ENCODE measurements around the gene FDX1.

FDX1 gene

DNA sequence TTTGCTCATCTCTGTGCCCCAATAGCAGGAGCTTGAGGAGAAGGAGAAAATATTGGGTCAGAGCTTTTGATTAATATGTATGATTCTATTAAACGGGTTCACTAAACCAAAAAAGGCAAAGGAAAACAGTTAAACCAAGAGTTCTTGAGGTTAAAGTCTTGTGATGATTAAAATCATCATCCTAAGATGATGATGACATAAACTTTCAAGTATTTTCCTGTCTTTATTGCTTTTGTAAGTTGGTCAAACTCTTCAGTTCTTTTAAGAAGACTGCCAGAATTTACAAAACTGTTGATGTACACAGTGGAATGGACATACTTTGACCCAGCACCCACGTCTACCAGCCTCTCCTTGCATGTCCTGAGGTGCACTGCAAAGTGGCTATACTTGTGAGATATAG lies 41.0 kb downstream of the FDX1 start:
- DNase-seq = no peak

DNA sequence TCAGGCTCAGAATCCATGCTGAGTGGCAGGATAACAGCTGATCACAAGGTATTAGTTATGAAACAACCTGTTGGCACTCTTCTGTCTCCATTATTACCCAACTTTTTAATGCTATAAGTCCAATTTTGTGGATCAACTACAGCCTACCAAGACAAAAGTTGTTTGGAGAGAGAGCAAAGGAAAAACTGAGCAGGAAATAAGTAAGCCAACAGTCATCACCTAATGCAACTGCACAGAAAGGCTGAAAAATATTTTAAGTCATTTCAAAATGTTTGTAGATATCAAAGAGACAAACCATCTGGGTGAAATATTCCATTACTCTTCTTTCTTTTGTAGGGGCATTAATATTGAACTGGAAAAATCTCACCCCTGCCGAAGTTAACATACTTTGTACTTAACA lies 41.6 kb downstream of the FDX1 start:
- no peak for DNase-seq

DNA sequence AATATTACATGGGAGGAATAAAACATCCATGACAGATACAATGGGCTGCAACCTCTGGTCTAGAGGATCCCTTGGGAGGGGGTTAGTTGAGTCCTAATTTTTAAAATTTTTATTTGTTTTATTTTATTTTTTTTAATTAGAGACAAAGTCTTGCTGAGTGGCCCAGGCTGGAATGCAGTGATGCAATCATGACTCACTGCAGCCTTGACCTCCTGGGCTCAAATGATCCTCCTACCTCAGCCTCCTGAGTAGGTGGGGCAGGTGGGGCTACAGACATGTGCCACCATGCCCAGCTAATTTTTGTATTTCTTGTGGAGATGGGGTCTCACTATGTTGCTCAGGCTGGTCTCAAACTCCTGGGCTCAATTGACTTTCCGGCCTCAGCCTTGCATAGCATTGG lies 43.1 kb downstream of the FDX1 start:
- no peak for DNase-seq

DNA sequence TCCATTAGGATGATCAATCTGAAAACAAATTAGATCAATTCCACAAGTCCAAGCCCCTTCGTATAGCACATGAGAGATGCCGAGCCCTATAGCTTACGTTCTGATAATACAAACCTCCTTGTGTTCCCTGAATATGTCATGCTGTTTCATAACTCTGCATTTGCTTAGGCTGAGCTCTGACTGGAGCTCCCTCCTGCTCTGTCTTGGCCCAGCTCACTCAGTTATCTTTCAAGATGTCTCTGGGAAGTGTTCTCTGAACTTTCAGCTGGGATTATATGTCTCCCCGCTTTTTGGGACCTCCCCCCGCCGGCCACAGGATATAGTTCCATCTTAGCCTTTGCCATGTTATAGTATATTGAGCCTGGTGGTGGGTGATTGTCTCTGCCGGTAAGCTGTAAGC lies 44.0 kb downstream of the FDX1 start:
- no peak for DNase-seq

DNA sequence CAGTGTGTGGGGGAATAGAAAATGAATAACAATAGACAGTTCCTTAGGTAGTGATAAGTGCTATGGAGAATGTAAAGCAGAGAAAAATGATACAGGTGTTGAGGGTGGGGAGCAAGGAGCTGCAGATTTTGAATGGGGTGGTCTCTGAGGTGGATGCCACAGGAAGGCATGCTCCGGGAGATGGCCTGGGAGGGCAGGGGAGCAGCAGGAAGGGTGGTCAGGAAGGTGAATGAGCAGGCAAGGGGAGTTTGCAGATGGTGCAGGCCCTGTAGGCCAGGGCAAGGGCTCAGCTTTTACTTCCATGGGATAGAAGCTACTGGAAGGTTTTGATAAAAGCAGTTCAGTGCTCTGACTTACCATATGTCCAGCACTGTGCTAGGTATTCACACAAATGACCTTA lies 44.8 kb downstream of the FDX1 start:
- no peak for DNase-seq

DNA sequence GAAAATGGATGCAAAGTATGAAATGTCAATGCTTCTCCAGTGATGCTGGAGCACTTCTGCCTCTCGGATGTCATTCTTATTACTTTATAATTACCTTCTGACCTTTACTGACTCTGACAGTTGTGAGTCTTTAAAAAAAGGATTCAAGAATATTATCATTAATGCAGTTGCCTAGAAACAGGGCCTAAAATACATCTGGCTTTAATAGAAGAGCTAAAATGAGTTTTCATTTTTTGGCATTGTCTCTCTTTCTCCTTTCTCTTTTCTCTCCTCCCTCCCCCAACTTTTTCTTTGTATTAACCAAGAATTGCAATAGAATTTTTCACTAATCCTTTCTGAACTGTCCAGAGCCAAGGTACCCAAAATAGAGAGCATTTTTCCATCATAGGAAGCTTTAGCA lies 45.9 kb downstream of the FDX1 start:
- no peak for DNase-seq

DNA sequence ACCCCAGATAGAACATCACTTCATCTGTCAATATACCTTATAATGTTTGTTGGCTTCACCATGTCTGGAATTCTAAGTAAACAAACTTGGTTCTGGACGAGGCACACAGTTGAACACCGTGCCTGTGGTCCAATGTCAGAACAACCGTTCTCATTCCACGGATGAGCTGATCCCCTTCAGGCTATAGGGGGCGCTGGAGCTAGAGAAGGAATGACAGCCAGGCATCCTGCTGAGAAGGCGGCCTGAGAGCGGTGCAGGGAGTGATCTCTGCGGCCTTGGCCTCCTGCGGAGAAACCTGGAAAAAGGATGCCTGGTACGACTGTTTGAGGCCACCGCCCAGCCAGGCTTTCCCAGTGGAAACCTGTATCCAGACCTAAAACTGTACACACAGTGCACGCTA lies 48.7 kb downstream of the FDX1 start:
- DNase-seq = no peak

DNA sequence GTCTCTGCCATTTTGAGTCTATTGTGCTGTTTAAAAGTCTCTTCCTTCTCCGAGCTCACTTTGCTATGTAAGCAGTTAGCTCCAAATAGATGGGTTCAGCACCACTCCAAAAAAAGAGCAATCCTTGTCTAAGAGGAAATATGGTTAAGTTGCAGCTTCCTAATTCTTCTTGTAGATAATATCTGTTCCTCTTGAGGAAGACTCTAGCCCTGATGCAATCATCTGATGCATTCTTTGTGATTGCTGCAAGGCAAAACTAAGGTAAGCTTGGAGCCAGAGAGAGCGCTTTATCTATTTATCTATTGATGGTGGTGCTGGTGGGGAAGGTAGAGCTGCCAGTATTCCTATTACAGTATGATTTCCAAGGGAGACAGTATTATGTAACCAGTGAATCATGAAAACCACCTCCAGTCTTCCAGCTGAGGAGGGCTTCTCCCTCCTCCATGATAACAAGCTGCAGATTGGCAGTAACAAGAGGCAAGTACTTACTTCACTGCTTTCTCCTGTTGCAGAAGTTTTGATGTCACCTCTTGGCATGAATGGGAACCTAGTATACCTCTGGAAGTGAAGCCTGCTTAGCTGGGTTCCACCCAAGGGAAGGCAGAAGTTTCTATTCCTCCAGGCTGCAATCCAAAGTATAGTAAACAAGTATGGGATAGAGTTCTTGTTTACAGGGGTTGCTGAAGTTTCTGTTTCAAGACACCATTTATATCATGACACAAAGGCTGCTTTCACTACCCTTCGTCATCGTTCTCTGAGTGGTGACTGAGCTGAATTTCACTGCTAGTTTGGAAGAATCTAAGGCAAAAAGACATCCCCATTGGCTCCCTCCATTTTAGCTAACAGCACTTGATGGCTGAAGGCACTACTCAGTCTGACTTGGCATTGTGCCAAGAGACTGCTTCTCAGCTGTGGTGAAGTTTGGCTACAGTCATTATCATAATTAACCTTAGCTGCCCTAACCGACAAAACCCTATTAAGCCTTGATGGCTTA lies 49.7 kb downstream of the FDX1 start:
- DNase-seq = no peak

DNA sequence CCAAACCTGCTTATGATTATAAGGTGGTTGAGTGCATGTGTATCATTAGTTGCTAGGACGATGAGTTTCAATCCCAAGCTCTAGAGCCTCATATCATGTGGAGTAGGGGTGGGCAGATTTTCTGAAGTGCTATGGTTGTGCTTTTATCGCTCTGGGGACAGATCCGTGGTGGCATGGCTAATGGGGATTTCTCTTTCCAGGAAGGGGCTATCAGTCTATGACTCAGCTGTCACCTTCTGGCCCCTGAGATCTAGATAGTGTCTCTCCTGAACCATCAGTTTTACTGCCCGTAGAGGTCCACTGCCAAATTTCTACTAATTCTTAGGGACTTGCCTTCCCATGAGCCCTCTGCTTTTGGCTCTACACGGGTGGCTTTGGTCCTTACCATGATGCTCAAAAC lies 51.8 kb downstream of the FDX1 start:
- DNase-seq = no peak

DNA sequence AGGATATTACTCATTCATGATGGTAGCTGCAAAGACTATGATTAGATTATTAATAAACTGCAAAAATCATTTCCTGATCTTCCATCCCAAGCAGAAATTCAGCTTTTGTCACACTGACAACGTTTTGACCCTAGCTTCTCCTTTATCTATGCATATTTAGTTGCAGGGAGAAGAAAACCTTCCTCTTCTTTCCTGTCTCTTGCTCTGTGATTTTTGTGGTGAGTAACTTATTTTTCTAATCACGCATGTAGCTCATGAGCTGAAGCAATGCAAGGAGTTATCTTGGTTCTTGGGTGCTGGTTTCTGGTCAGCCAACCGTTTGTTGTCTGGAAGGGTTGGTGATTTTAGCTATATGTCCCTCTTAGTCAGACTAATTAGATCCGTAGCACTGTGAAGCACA lies 56.4 kb downstream of the FDX1 start:
- DNase-seq = no peak

DNA sequence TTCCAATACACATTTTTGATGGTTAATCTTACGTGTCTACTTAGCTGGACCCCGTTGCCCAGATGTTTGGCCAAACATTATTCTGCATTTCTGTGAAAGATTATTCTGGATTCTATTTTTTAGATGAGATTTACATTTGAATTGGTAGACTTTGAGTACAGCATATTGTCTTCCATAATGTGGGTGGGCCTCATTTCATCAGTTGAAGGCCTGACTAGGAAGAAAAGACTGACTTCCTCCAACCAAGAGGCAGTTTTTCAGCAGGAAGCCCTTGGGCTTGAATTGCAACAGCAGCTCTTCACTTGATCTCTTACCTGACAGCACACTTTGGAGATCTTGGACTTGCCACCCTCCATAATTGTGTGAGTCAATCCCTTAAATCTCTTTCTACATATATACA lies 58.7 kb downstream of the FDX1 start:
- DNase-seq = no peak

DNA sequence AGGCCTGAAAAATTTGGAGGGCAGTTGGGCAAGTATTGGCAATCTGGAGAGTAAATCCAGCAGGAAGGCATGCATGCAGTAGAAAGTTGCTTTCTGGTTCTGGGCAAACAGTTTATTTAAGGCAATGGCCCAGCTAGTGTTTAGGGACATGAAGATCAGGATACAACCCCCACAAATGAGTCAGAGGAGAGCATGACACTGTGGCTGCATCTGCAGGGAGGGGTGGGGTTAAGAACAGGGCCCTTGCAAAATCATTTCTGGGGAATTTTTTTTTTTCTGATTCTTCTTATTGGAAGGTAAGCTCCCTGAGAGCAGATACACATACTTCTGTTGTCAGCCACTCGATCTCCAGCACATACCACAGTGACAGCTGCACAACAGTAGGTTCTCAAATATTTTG lies 61.1 kb downstream of the FDX1 start:
- DNase-seq = no peak

DNA sequence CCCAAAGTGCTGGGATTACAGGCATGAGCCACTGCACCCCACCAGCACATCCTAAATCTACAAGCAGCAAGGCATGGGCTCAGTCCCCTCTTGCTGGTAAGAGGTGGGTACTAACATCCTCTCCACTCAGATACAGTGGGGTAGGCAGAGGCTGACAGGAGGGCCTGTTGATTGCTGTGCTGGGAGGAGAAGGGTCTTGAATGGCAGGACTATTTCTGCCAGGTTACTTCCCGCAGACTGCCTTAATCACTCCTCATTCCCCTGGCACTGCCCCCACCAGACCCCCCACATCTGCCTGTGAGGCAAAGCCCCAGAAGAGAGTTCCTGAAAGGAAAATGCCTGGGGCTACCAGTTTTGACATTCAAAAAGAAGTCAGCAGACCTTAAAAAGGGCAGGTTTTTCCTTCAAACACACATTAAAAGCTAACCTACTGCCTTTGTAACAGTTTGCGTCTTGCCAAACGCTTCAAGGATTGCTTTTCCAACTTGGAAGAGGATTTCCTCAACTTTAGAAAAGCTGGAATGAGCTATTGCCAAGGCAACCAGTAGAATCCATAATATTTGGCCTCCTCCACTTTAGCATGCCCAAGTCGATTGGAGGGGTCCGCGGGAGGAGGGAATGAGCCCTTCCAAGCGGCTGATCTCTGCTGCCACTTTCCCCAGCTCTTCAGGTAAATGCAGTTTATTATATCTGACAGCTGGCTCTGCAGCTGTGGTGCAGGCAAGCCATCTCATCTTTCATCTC lies 62.0 kb downstream of the FDX1 start:
- DNase-seq = no peak

DNA sequence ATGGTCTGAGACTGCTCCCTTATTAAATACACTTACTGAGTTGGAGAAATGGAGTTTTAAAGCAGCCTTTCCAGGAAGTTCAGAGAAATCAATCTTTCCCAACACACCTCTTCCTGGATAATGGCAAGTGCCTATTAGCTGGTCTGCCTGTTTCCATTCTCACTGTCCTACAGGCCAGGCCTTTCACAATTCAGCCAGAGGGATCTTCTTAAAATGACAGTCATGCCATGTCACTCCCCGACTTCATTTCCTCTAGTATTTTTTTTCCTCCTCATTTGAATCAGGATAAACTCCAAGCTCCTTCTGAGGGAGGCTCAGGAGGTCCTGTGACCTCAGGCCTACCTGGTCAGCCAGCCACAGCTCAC lies 62.6 kb downstream of the FDX1 start:
- DNase-seq = no peak

DNA sequence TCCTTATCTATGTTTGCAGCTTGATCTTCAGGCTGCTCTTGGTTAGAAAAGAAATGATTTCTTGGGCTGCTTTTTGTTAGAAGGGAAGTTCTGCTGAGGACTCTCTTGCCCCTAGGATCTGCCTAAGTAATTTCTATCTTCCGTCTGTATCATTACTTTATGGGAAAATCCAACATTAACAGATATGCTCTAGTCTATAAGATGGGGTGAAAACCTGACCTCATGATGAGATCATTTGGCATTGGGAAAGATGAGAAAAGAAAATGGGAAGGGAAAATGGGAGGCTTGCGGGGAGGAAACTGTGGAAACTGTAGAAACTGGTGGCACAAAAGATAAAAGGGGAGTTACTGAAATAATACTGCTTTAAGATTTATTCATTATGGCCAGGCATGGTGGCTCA lies 63.6 kb downstream of the FDX1 start:
- no peak for DNase-seq

DNA sequence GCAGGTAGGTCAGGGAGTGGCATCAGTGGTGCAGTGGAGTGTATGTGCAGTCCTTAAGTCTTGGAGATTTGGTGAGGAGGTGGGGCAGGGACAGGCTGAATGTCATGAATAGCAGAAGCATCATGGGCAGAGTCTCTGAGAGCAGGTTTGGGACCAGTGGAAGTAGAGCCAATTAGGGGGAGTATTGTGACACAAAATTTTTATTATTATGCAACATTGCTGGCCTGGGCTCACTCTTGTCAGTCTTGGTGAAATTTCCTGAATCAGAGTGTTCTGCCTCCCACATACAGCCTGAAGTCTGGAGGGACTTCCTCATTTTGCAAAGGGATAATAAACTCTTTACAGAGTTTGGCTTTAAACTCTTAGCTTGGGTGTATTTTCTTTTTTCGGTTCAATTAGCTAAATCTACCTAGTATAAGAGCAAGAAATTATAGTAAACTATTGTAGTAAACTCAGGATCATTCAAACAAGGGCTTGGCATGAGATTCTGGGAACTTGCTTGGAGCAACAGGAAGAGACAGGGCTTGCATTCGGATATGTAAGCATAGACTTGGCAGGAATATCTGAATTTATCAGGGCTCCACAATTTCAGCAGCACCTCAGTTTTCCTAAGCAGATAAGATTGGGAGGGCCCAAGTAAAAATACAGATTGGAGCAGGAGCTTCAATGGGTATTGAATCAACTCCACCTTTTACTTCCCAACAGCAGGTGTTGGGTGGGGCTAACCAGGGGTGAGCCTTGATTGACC lies 67.7 kb downstream of the FDX1 start:
- no peak for DNase-seq

DNA sequence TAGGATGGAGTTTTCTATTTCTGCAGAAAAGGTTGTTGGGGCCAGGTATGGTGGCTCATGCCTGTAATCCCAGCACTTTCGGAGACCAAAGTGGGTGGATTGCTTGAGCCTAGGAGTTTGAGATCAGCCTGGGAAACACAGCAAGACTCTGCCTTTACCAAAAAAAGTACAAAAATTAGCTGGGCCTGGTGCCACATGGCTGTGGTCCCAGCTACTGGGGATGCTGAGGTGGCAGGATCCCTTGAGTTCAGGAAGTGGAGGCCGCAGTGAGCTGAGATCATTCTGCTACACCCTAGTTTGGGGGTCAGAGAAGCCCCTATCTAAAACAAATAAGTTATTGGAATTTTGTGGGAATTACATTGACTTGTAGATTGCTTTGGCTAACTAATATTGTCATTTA lies 71.7 kb downstream of the FDX1 start:
- DNase-seq = no peak

DNA sequence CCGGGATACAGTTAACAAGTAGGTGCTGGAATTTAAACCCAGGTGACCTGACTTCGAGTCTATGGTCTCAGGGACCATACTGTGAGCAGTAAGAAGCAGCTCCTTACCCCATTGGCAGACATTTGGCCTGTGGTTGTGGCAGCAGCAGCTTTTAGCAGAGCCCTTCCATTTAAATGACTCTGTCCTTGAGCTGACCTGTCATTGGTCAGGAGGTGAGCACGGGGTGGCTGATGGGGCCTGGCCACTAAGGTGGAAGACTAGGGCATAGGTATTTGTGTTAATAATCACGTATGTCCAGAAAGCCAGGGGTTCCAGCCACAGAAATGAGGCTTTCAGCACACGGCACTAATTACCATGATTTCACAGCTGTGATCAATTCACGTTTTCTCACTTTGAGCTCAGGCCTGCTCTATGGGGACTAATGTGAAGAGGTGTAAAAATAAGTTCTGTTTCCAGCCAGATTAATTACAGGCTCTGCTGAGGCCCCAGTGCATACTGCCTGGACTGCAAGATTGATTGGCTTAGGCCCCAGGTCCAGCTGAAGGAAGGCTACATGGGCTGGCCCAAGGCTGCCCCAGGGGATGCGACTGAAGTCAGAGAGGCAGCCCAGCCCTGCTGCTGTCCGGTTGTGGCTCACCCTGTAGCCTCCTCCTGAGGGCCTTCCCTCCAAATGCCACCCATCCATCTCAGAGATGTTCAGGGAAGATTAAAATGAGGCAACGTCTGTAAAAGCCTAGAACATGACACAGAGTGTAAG lies 76.0 kb downstream of the FDX1 start:
- no peak for DNase-seq

DNA sequence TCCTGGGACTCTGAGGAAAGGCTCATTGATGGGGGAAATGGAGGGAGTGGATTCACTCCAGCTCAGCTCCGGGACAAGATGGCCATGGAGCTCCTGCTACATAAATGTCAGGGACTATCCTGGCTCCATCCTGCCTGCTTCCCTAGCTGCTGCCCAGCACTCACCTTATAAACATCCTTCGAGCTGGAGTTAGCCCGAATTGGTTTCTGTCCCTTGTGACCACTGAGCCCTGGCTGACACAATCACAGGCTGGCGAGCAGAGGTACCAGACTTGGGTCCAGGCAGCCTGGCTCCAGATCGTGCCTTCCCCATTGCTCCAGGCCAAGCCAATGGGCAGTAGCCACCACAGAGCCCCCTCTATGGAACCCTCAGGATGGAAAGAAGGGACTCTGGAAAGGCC lies 77.6 kb downstream of the FDX1 start:
- DNase-seq = no peak

DNA sequence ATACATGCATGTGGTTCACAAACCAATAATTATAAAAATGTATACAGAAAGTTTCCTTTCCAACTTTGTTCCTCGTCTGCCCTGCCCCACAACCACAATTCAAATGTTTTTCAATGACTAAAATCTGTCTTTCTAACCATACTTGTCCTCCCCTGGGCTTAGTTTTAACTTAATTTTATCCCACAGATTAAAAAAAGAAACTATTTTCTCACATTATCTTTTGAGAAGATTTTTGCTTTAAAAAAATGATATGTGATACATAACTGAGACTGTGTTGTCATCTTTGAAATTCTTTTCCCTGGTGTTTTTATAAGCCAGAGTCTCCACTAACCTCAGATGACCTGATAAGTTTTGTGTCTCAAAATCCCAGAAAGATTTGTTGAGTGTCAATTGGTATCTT lies 79.0 kb downstream of the FDX1 start:
- no peak for DNase-seq

DNA sequence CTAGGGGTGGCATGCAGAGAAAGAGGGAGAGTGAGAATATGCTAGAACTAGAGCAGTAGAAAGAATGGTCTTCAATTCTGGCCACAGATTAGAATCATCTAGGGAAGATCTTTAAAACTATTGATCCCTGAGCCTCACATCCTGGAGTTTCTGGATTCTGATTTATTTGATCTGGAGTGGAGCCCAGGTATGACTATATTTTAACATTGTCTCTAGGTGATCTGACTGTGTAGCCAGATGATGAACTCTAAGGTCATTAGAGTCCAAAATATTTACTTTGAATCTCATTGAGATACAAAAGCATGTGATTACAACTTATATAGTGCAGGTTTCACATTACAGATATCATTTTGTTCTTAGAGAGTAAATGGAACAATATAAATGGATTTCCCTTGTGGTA lies 79.7 kb downstream of the FDX1 start:
- DNase-seq = no peak

DNA sequence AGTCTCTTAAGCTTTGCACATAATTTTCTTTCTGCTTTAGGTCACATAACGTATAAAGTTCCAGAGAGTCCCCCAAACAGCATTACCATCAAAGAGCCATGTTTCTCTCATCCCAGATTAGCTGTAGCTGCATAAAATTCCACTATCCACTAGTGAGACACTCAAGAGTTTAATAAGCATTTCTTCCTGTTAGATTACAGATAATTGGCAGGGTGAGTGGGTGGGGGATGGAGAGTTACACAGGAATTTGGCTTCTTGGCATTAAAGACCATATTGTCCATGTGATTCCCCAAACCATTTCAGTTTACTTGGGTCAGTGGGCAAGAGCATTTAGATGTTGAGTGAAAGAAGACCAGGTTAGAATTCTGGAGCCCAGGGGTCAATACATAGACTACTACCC lies 82.3 kb downstream of the FDX1 start:
- DNase-seq = no peak

DNA sequence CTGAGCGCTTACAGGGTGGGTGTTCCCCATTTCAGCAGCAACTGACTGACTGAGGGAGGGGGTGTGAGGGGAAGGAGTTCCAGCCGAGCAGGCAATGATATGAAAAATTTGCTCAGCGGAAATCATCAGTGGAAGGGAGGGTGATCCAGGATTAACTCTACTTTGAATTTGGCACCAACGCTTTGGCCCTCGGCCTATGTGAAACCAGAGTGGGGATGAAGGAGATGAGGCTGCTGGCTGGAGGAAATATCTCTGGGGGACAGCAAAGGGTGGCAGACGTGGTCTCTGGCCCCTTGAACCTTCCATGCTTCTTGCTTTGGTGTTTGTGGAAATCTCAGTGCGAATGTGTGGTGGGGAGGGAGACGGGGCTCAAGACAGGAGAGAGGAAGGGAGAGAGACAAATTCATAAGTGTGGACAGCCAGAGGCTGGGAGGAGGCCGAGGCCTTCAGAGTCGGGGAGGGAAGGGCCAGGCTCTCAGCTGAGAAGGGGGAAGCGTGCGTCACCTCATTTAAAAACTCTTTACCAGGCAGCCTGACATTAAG lies 83.6 kb downstream of the FDX1 start:
- DNase-seq = no peak

Measured in GDM1 (cell line).